ENCODE data around the gene EPB41L1.

EPB41L1 gene

GRCh38 chr20:36155991-36156390, 1.5 kb downstream of the EPB41L1 start:
- DNase-seq: no peak

GRCh38 chr20:36157610-36158009, 3.1 kb downstream of the EPB41L1 start:
- DNase-seq: no peak

GRCh38 chr20:36158160-36158741, 3.7 kb downstream of the EPB41L1 start:
- DNase-seq: no peak

GRCh38 chr20:36159833-36160232, 5.3 kb downstream of the EPB41L1 start:
- no peak for DNase-seq

GRCh38 chr20:36162272-36162966, 7.9 kb downstream of the EPB41L1 start:
- no peak for DNase-seq

GRCh38 chr20:36167902-36168503, 13.5 kb downstream of the EPB41L1 start:
- DNase-seq: no peak

- no peak for DNase-seq
Measured at GRCh38 chr20:36170542-36171215, 16.1 kb downstream of the EPB41L1 start.

- DNase-seq: no peak
Measured at GRCh38 chr20:36173451-36173933, 19.0 kb downstream of the EPB41L1 start.

- no peak for DNase-seq
Measured at GRCh38 chr20:36175016-36175415, 20.5 kb downstream of the EPB41L1 start.

GRCh38 chr20:36175475-36175995, 21.0 kb downstream of the EPB41L1 start:
- no peak for DNase-seq

- no peak for DNase-seq
Measured at GRCh38 chr20:36177716-36178115, 23.2 kb downstream of the EPB41L1 start.

GRCh38 chr20:36179170-36179945, 24.8 kb downstream of the EPB41L1 start:
- no peak for DNase-seq

- DNase-seq: no peak
Measured at GRCh38 chr20:36180323-36180722, 25.8 kb downstream of the EPB41L1 start.

- no peak for DNase-seq
Measured at GRCh38 chr20:36181934-36182603, 27.5 kb downstream of the EPB41L1 start.

GRCh38 chr20:36182604-36183154, 28.1 kb downstream of the EPB41L1 start:
- DNase-seq: no peak

GRCh38 chr20:36183155-36183944, 28.8 kb downstream of the EPB41L1 start:
- DNase-seq: no peak

GRCh38 chr20:36184816-36185776, 30.6 kb downstream of the EPB41L1 start:
- no peak for DNase-seq

GRCh38 chr20:36193977-36194712, 39.6 kb downstream of the EPB41L1 start:
- DNase-seq: no peak

GRCh38 chr20:36196676-36197075, 42.1 kb downstream of the EPB41L1 start:
- DNase-seq: no peak
